GM19372 (cell line): ENCODE measurements around the gene SFMBT2.
"Not testable (repeated sequence)": the region's sequence is repeated elsewhere in the genome, so short reads cannot be mapped to it uniquely, and the experiment has no call there.

Source experiments
- ATAC-seq: cut with Tn5 transposase; IDR thresholded peaks from one replicate; pipeline ENCODE4 v1.9.1; 2021; ENCODE audit warnings: mild to moderate bottlenecking, low read depth, moderate library complexity; ENCODE audit not compliant: unreplicated experiment

Gene SFMBT2

GRCh38 chr10:7243139-7243538 is 167.7 kb downstream of the SFMBT2 start:
- ATAC-seq = no peak

- ATAC-seq = no peak
Observed at GRCh38 chr10:7239312-7239985, 171.4 kb downstream of the SFMBT2 start.

- ATAC-seq = no peak
Observed at GRCh38 chr10:7235376-7235775, 175.5 kb downstream of the SFMBT2 start.

- ATAC-seq = no peak
Observed at GRCh38 chr10:7234109-7234508, 176.7 kb downstream of the SFMBT2 start.

GRCh38 chr10:7233259-7233991 is 177.4 kb downstream of the SFMBT2 start:
- ATAC-seq = no peak

GRCh38 chr10:7231509-7232414 is 179.1 kb downstream of the SFMBT2 start:
- no peak for ATAC-seq

- no peak for ATAC-seq
Observed at GRCh38 chr10:7230951-7231350, 179.9 kb downstream of the SFMBT2 start.

GRCh38 chr10:7230036-7230435 is 180.8 kb downstream of the SFMBT2 start:
- ATAC-seq = no peak

GRCh38 chr10:7225133-7225532 is 185.7 kb downstream of the SFMBT2 start:
- no peak for ATAC-seq

GRCh38 chr10:7218968-7219367 is 191.9 kb downstream of the SFMBT2 start:
- no peak for ATAC-seq

GRCh38 chr10:7212696-7213095 is 198.1 kb downstream of the SFMBT2 start:
- ATAC-seq = not testable (repeated sequence)

- ATAC-seq = no peak
Observed at GRCh38 chr10:7211857-7212577, 198.8 kb downstream of the SFMBT2 start.

- ATAC-seq = no peak
Observed at GRCh38 chr10:7210516-7210915, 200.3 kb downstream of the SFMBT2 start.

- no peak for ATAC-seq
Observed at GRCh38 chr10:7209458-7209857, 201.4 kb downstream of the SFMBT2 start.

GRCh38 chr10:7206412-7207100 is 204.3 kb downstream of the SFMBT2 start:
- ATAC-seq = no peak

- ATAC-seq = no peak
Observed at GRCh38 chr10:7205656-7206055, 205.2 kb downstream of the SFMBT2 start.

GRCh38 chr10:7202793-7203355 is 208.0 kb downstream of the SFMBT2 start:
- ATAC-seq = no peak

- ATAC-seq = no peak
Observed at GRCh38 chr10:7199152-7199760, 211.6 kb downstream of the SFMBT2 start.

- no peak for ATAC-seq
Observed at GRCh38 chr10:7196284-7196683, 214.6 kb downstream of the SFMBT2 start.
